Left lung (tissue), 10 donors: ENCODE data around the gene RFC4. TPM values are rescaled to one million over a fixed set of nuclear protein-coding genes. Genes with fewer than 3 reads are reported as not detected.
A peak's percentile ranks its signal among the peaks of the same experiment; 100 is the strongest.

ENCODE experiments used
- ATAC-seq: fragments of 200-7000 bp; cut with Tn5 transposase; one replicate; pipeline ENCODE4 v1.9.1; 2020; ENCODE audit warnings: moderate library complexity
- DNase-seq, 4 donors: peaks; one replicate each; pipeline ENCODE4 v3.0.0-alpha.2; 2013 to 2020
- H3K27ac ChIP-seq, 2 donors: fragments of 200-600 bp; sonication (generic) in 1 of 2; one replicate each; pipeline versions ENCODE4 v1.5.0 to v1.8.0; 2020 to 2021
- H3K27me3 ChIP-seq, 2 donors: fragments of 200-600 bp; sonication (generic) in 1 of 2; one replicate each; pipeline versions ENCODE4 v1.5.0 to v1.8.0; 2020 to 2021
- H3K36me3 ChIP-seq, 2 donors: fragments of 200-600 bp; sonication (generic) in 1 of 2; one replicate each; pipeline versions ENCODE4 v1.5.0 to v1.8.0; 2020 to 2021
- H3K4me1 ChIP-seq, 2 donors: fragments of 200-600 bp; one replicate each; pipeline ENCODE4 v1.8.0; 2021
- H3K4me3 ChIP-seq, 2 donors: fragments of 200-600 bp; sonication (generic) in 1 of 2; one replicate each; pipeline versions ENCODE4 v1.5.0 to v1.8.0; 2020 to 2021; ENCODE audit warnings: mild to moderate bottlenecking in 1 of 2
- H3K9me3 ChIP-seq, 2 donors: fragments of 200-600 bp; sonication (generic) in 1 of 2; one replicate each; pipeline versions ENCODE4 v1.5.0 to v1.8.0; 2020 to 2021
- intact Hi-C, 2 donors: fragments of 100-400 bp; cut with DNase I; formaldehyde crosslinking; loops; one replicate each; pipeline versions ENCODE4 v1.11.2 to v1.14.2; 2022
- polyA plus RNA-seq, 6 donors: library from polyadenylated mRNA; unstranded; fragments of 120-200 nt; gene quantifications; one replicate each; pipeline ENCODE4 v1.2.1, GENCODE V29; 2013; ENCODE audit not compliant: insufficient read length in 6 of 6
- total RNA-seq, 2 donors: library from RNA; stranded (reverse); fragmentation: NEBNext Ultra II Directional; extraction: Animal tissue kit (Norgen Biotek cat#: 25700); gene quantifications; one replicate each; pipeline ENCODE4 v1.2.1, GENCODE V29; 2021
- TF ChIP-seq, protein P1 (sequence below), 2 donors: fragments of 200-600 bp; sonication (generic) in 1 of 2; IDR thresholded peaks; one replicate each; pipeline versions ENCODE4 v1.5.0 to v1.8.0; 2021; ENCODE audit warnings: antibody characterized with exemption in 2 of 2
- donor health status: DM: no; HTN: yes; CAD: no.
- donor health status: DM: no; HTN: no; CAD: no.

Gene RFC4
- total and polyA plus RNA-seq, 8 donors, result 12.9 to 55.0 (median 41.5) TPM

DNA sequence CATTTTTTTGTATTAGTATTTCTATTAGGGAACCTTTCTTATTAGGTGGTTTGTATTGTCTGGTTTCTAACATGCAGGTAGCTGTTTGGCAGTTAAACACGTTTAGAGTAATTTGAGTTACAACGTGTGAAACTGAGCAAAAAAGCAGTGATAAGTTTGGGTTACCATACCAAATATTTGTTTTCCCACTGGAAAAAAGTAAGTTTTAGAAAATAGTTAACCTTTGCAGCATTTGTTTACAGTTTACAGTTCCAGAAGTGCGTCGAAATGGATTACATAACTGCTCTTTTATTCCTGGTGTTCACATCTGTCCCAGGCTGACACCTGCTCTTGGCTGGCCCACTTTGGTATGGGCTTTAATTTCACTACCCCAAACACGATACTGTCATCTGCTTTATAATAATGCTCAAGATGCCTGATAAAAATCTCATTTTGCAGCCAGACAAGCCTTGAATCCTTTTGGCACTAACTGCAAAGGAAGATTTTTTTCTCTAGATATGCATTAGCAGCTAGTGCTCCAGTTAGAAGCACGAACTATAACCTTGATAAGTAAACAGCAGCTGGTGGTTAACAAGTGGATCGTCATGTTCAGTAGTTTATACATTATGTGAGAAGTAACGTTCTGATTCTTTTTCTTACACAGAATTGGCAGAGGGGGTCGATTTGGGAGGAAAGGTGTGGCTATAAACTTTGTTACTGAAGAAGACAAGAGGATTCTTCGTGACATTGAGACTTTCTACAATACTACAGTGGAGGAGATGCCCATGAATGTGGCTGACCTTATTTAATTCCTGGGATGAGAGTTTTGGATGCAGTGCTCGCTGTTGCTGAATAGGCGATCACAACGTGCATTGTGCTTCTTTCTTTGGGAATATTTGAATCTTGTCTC is 17.6 kb downstream of the RFC4 start:
- DNase-seq (no peak), ATAC-seq (no peak)
- TF ChIP-seq, protein P1, sequence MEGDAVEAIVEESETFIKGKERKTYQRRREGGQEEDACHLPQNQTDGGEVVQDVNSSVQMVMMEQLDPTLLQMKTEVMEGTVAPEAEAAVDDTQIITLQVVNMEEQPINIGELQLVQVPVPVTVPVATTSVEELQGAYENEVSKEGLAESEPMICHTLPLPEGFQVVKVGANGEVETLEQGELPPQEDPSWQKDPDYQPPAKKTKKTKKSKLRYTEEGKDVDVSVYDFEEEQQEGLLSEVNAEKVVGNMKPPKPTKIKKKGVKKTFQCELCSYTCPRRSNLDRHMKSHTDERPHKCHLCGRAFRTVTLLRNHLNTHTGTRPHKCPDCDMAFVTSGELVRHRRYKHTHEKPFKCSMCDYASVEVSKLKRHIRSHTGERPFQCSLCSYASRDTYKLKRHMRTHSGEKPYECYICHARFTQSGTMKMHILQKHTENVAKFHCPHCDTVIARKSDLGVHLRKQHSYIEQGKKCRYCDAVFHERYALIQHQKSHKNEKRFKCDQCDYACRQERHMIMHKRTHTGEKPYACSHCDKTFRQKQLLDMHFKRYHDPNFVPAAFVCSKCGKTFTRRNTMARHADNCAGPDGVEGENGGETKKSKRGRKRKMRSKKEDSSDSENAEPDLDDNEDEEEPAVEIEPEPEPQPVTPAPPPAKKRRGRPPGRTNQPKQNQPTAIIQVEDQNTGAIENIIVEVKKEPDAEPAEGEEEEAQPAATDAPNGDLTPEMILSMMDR (IDR thresholded peaks at IDR 0.05), result no peak
- H3K27ac ChIP-seq, result no peak overlapping the region
- H3K4me3 ChIP-seq, result peak overlapping the region in 1 of 2 donors; percentile 87
- peaks cover 9 to 75% of the 10 kb centered on the region in 2 donors for H3K36me3 ChIP-seq
- no peaks in the 10 kb centered on the region for H3K9me3 ChIP-seq
- H3K27me3 ChIP-seq, result no peaks in the 10 kb centered on the region
- peaks cover 20 to 54% of the 10 kb centered on the region in 2 donors for H3K4me1 ChIP-seq
- intact Hi-C loops, result no loop called here

DNA sequence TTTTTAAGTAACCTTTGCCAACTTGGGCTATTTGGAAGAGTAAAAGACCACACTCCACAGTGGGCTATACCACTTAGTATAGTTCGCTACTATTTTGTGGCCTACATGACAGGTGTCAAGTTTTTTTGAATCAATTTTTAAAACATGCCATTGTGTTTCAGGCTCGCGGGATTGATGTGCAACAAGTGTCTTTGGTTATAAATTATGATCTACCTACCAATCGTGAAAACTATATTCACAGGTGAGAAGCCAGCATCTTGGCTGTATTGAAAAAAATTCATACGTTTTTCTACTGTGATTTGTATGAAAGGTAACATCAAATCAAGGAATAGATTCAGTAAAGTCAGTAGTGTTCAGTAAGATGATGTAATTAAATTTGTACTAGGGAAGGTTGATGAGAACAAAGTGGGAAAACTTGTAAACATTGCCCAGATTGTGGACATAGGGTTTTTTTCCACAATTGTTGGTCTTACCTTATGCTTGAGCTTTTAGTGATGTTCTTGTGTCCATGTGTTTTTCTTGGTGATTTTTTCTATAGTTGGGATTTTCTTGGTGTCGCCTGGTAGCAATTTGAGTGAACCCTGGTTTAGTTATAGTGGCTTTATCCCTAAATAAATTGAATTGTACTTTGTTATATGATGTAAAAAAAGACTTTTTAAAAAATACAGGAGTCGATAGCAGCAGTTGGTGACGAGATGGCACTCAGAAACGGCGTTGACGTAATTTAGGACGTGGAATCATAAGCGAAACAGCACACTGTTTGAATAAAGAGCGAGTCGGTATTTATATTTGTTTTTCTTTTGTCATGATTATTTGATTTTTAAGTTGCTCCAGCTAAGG is 18.4 kb downstream of the RFC4 start:
- ATAC-seq (no peak), DNase-seq (no peak)
- Histone ChIP-seq H3K27ac (no peak overlapping the region), H3K27me3 (no peaks in the 10 kb centered on the region), H3K4me3 (peak overlapping the region in 1 of 2 donors; percentile 87), H3K36me3 (peaks cover 9 to 74% of the 10 kb centered on the region in 2 donors), H3K4me1 (peaks cover 20 to 54% of the 10 kb centered on the region in 2 donors), H3K9me3 (no peaks in the 10 kb centered on the region)
- intact Hi-C loops, result no loop called here
- TF ChIP-seq, protein P1 (IDR thresholded peaks at IDR 0.05), result no peak

DNA sequence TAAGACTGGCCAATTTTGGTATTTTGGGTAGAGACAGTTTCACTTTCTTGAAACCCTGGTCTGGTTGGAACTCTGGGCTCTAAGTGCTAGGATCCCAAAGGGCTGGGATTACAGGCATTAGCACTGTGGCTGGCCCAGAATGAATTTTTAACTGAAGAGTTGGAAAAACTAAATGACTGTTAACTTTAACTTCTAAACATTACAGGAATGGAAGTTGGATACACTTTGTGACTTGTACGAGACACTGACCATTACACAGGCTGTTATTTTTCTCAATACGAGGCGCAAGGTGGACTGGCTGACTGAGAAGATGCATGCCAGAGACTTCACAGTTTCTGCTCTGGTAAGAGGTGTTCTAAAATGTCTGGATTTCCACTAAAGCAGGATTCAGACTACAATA is 19.4 kb downstream of the RFC4 start:
- Histone ChIP-seq H3K4me3 (peak overlapping the region in 1 of 2 donors; percentile 87), H3K36me3 (peaks cover 9 to 69% of the 10 kb centered on the region in 2 donors), H3K4me1 (peaks cover 20 to 61% of the 10 kb centered on the region in 2 donors), H3K9me3 (no peaks in the 10 kb centered on the region), H3K27ac (no peak overlapping the region), H3K27me3 (no peaks in the 10 kb centered on the region)
- TF ChIP-seq, protein P1 (IDR thresholded peaks at IDR 0.05), result no peak
- ATAC-seq (no peak), DNase-seq (no peak)
- intact Hi-C loops, result no loop called here

DNA sequence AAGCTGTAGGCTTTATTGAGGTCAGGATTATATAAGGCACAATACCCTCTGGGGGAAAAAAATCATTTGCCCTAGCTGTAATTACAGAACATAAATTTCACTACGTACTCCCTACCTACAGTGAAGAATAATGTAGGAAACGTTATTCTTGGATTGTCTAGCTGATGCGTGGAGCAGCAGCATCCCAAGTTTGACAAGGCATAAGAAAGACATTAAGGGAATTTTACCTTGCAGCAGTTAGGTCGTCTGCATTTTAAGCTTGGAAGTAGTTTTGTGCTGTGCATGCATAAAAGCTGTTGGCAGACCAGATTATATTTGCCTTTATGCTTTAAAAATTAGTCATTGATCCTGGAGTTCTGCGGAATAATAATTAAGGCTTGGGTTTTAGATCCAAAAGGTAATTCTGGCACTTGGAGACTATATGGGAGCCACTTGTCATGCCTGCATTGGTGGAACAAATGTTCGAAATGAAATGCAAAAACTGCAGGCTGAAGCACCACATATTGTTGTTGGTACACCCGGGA is 20.7 kb downstream of the RFC4 start:
- Histone ChIP-seq H3K27me3 (no peaks in the 10 kb centered on the region), H3K4me1 (peaks cover 20 to 62% of the 10 kb centered on the region in 2 donors), H3K4me3 (peak overlapping the region; percentile 87 to 91), H3K9me3 (no peaks in the 10 kb centered on the region), H3K36me3 (peaks cover 9 to 65% of the 10 kb centered on the region in 2 donors), H3K27ac (no peak overlapping the region)
- DNase-seq (no peak), ATAC-seq (no peak)
- TF ChIP-seq, protein P1 (IDR thresholded peaks at IDR 0.05), result no peak
- intact Hi-C loops, result no loop called here
